Endothelial cell of umbilical vein (primary cell): ENCODE data around the gene AKAP11.

Source experiments
- CTCF ChIP-seq, 2 donors: IDR thresholded peaks; 1 replicate in 1 of 2; 2 replicates in 1 of 2; pipeline ENCODE4 v1.5.1; 2011; ENCODE audit warnings: low read length in 2 of 2, mild to moderate bottlenecking in 2 of 2, moderate library complexity in 2 of 2, control low read depth in 1 of 2, inconsistent platforms in 1 of 2, low read depth in 1 of 2; ENCODE audit not compliant: insufficient read depth in 1 of 2; ENCODE audit errors: extremely low read depth in 1 of 2
- EZH2 ChIP-seq: IDR thresholded peaks from 2 replicates; pipeline ENCODE4 v1.6.1; 2012; ENCODE audit warnings: borderline replicate concordance, low read depth, mild to moderate bottlenecking, moderate library complexity, low read length, inconsistent platforms; ENCODE audit not compliant: severe bottlenecking
- GATA2 ChIP-seq: IDR thresholded peaks from 2 replicates; pipeline ENCODE4 v1.7.0; 2011; ENCODE audit warnings: low read depth, mild to moderate bottlenecking, moderate library complexity, mixed read lengths, low read length; ENCODE audit not compliant: insufficient read length, insufficient read depth
- MAX ChIP-seq: IDR thresholded peaks from 2 replicates; pipeline ENCODE4 v1.6.1; 2011; ENCODE audit not compliant: insufficient read depth, insufficient read length
- POLR2A ChIP-seq: IDR thresholded peaks from 2 replicates; pipeline ENCODE4 v1.6.1; 2012; ENCODE audit warnings: low read depth, mild to moderate bottlenecking, control low read depth, low read length

- TF ChIP-seq CTCF (IDR thresholded peaks at IDR 0.05; ENCODE audit: extremely low read depth in 1 of 2, insufficient read depth in 1 of 2, low read depth in 1 of 2, low read length in 2 of 2) = no peak
- TF ChIP-seq POLR2A = no peak
- TF ChIP-seq MAX = no peak
- TF ChIP-seq EZH2 = no peak
- no peak for TF ChIP-seq GATA2
Measured at GRCh38 chr13:42279080-42279479, 7.1 kb downstream of the AKAP11 start.
